Measurements from ENCODE around the gene TXLNA. TPM values are rescaled to one million over a fixed set of nuclear protein-coding genes. Genes with fewer than 3 reads are reported as not detected.

TXLNA gene
- total and polyA plus RNA-seq, 2 experiments from 2014 or later: 15.2 to 52.1 TPM

- Histone ChIP-seq H3K36me3 (ENCODE audit: insufficient read depth) (peaks cover 45% of the 10 kb centered on the region), H3K4me2 (no peak overlapping the region), H4K20me1 (replicated peaks; ENCODE audit: insufficient read depth) (peaks cover 4% of the 10 kb centered on the region), H3K27me3 (ENCODE audit: insufficient read depth) (no peaks in the 10 kb centered on the region), H2AFZ (no peak overlapping the region), H3K9me2 (ENCODE audit: insufficient read depth) (no peaks in the 10 kb centered on the region), H3K4me3 (no peak overlapping the region), H3K4me1 (ENCODE audit: insufficient read depth) (peaks cover 17% of the 10 kb centered on the region), H3F3A (replicated peaks; ENCODE audit: low read depth) (peaks cover 25% of the 10 kb centered on the region; the same call in 1 of the 2 replicates), H3K79me2 (replicated peaks; ENCODE audit: insufficient read depth) (no peaks in the 10 kb centered on the region), H3K27ac (ENCODE audit: low read depth) (no peak overlapping the region)
- TF ChIP-seq EZH2phosphoT487 (IDR thresholded peaks at IDR 0.05; ENCODE audit: unreplicated experiment) (no peak), ZNF331 (CRISPR knock-in tag; IDR thresholded peaks at IDR 0.05; ENCODE audit: low read depth) (no peak), ZNF114 (CRISPR knock-in tag; IDR thresholded peaks at IDR 0.05) (no peak), JUNB (IDR thresholded peaks at IDR 0.05; ENCODE audit: unreplicated experiment) (no peak), EZH2 (IDR thresholded peaks at IDR 0.05; ENCODE audit: low read depth, unreplicated experiment) (no peak)
- H3K27ac Mint-ChIP-seq: no peak overlapping the region
- peaks cover 22% of the 10 kb centered on the region for H3K27me3 Mint-ChIP-seq (ENCODE audit: insufficient read depth, low read depth, poor library complexity)
- no peak for ATAC-seq
- H3K4me1 Mint-ChIP-seq: peaks cover 30% of the 10 kb centered on the region
- H3K36me3 Mint-ChIP-seq (ENCODE audit: low read depth): peaks cover 79% of the 10 kb centered on the region
- no peaks in the 10 kb centered on the region; the same call in 2 of the 3 replicates for H3K9me3 Mint-ChIP-seq
- H3K4me3 Mint-ChIP-seq: no peak overlapping the region
- no peak for DNase-seq (ENCODE audit: low spot score)
Observed at GRCh38 chr1:32195531-32195930, 16.1 kb downstream of the TXLNA start.

- Histone ChIP-seq H3K4me2 (no peak overlapping the region), H3K9me2 (ENCODE audit: insufficient read depth) (no peaks in the 10 kb centered on the region), H3K79me2 (replicated peaks; ENCODE audit: insufficient read depth) (no peaks in the 10 kb centered on the region), H3K4me1 (ENCODE audit: insufficient read depth) (peaks cover 18% of the 10 kb centered on the region), H3K27ac (ENCODE audit: low read depth) (no peak overlapping the region), H2AFZ (no peak overlapping the region), H3K36me3 (ENCODE audit: insufficient read depth) (peaks cover 41% of the 10 kb centered on the region), H4K20me1 (replicated peaks; ENCODE audit: insufficient read depth) (peaks cover 4% of the 10 kb centered on the region), H3K27me3 (ENCODE audit: insufficient read depth) (no peaks in the 10 kb centered on the region), H3K4me3 (no peak overlapping the region), H3F3A (replicated peaks; ENCODE audit: low read depth) (peaks cover 27% of the 10 kb centered on the region; the same call in 1 of the 2 replicates)
- Mint-ChIP-seq H3K27ac (no peak overlapping the region), H3K4me3 (no peak overlapping the region), H3K4me1 (peaks cover 30% of the 10 kb centered on the region), H3K9me3 (no peaks in the 10 kb centered on the region; the same call in 2 of the 3 replicates), H3K36me3 (ENCODE audit: low read depth) (peaks cover 72% of the 10 kb centered on the region), H3K27me3 (ENCODE audit: insufficient read depth, low read depth, poor library complexity) (peaks cover 22% of the 10 kb centered on the region)
- ATAC-seq: no peak
- no peak for DNase-seq (ENCODE audit: low spot score)
- no peak for TF ChIP-seq CTCF (conservative IDR thresholded peaks at IDR 0.05; ENCODE audit: low read depth in 2 of 2)
- TF ChIP-seq POLR2AphosphoS5 (IDR thresholded peaks at IDR 0.05; ENCODE audit: low read depth): no peak
- TF ChIP-seq JUNB (IDR thresholded peaks at IDR 0.05; ENCODE audit: unreplicated experiment): no peak
- no peak for TF ChIP-seq ZNF331 (CRISPR knock-in tag; IDR thresholded peaks at IDR 0.05; ENCODE audit: low read depth)
- no peak for TF ChIP-seq ZNF462 (CRISPR knock-in tag; IDR thresholded peaks at IDR 0.05)
- no peak for TF ChIP-seq NANOG (IDR thresholded peaks at IDR 0.05; ENCODE audit: borderline replicate concordance)
- TF ChIP-seq STAT1 (IDR thresholded peaks at IDR 0.05; ENCODE audit: unreplicated experiment): no peak
Observed at GRCh38 chr1:32195972-32196823, 16.7 kb downstream of the TXLNA start.

Measured in GM23338 (cell line).